Stomach smooth muscle (tissue), 2 donors: ENCODE measurements around the gene LRCOL1.

Experiments
- H3K27ac ChIP-seq: one replicate; pipeline ENCODE4 v1.7.0; 2013; ENCODE audit warnings: mild to moderate bottlenecking, low read length, inconsistent platforms
- H3K27me3 ChIP-seq, 2 donors: one replicate each; pipeline ENCODE4 v1.7.0; 2013; ENCODE audit warnings: low read length in 2 of 2; ENCODE audit not compliant: insufficient read depth in 2 of 2, control insufficient read depth in 1 of 2
- H3K36me3 ChIP-seq, 2 donors: one replicate each; pipeline ENCODE4 v1.7.0; 2013; ENCODE audit warnings: low read length in 2 of 2; ENCODE audit not compliant: control insufficient read depth in 2 of 2, insufficient read depth in 2 of 2
- H3K4me1 ChIP-seq: one replicate; pipeline ENCODE4 v1.7.0; 2013; ENCODE audit warnings: low read length; ENCODE audit not compliant: control insufficient read depth, insufficient read depth
- H3K4me3 ChIP-seq, 2 donors: one replicate each; pipeline ENCODE4 v1.7.0; 2013; ENCODE audit warnings: low read length in 2 of 2
- H3K9ac ChIP-seq, 2 donors: one replicate each; pipeline ENCODE4 v1.7.0; 2013; ENCODE audit warnings: low read length in 2 of 2, mild to moderate bottlenecking in 1 of 2
- H3K9me3 ChIP-seq, 2 donors: one replicate each; pipeline ENCODE4 v1.7.0; 2013; ENCODE audit warnings: low read length in 2 of 2; ENCODE audit not compliant: control insufficient read depth in 2 of 2
- donor health status: healthy.
- donor health status: Pancreatic carcinoma.

Gene LRCOL1

GRCh38 chr12:132623072-132623869 lies 12.9 kb upstream of the LRCOL1 start:
- peaks cover 0 to 9% of the 10 kb centered on the region in 2 donors for H3K36me3 ChIP-seq
- H3K9me3 ChIP-seq, result no peaks in the 10 kb centered on the region
- peaks cover 18% of the 10 kb centered on the region for H3K4me1 ChIP-seq
- H3K27ac ChIP-seq, result no peak overlapping the region
- peaks cover 6 to 14% of the 10 kb centered on the region in 2 donors for H3K27me3 ChIP-seq
- peak overlapping the region; percentile 32 to 44 for H3K4me3 ChIP-seq
- H3K9ac ChIP-seq, result peak overlapping the region; percentile 21 to 32

DNA sequence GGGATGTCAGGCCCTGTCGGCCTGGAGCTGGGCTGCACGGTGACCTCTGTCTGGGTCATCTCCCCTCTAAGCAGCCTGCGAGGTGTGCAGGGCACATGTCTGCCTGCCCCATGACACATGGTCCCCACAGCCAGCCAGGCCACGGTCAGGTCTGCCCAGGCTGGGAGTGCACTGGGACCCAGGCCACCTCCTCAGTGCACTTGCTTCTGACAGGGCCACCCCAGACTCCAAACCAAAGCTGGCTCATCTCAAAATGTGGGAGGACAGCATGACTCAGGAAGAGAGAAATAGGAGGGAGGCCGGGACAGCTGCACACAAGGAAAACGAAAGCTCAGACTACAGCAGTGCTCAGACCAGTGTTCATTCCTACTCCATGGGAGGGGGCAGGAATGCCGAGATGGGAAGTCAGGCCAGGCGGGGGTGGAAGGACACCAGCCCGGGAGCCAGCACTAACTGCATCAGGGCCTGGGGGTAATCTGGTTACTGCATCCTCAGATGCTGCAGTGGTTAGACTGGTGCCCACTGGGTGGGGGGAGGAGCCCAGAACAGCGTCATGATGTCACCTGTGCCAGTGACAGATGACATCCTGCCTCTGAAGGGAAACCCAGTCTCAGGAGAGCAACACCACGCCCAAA lies 12.2 kb upstream of the LRCOL1 start:
- H3K9me3 ChIP-seq, result no peaks in the 10 kb centered on the region
- H3K4me3 ChIP-seq, result peak overlapping the region; percentile 32 to 44
- peaks cover 0 to 9% of the 10 kb centered on the region in 2 donors for H3K36me3 ChIP-seq
- peaks cover 9 to 21% of the 10 kb centered on the region in 2 donors for H3K27me3 ChIP-seq
- H3K4me1 ChIP-seq, result peaks cover 22% of the 10 kb centered on the region
- peak overlapping the region; percentile 21 to 32 for H3K9ac ChIP-seq
- H3K27ac ChIP-seq, result no peak overlapping the region

DNA sequence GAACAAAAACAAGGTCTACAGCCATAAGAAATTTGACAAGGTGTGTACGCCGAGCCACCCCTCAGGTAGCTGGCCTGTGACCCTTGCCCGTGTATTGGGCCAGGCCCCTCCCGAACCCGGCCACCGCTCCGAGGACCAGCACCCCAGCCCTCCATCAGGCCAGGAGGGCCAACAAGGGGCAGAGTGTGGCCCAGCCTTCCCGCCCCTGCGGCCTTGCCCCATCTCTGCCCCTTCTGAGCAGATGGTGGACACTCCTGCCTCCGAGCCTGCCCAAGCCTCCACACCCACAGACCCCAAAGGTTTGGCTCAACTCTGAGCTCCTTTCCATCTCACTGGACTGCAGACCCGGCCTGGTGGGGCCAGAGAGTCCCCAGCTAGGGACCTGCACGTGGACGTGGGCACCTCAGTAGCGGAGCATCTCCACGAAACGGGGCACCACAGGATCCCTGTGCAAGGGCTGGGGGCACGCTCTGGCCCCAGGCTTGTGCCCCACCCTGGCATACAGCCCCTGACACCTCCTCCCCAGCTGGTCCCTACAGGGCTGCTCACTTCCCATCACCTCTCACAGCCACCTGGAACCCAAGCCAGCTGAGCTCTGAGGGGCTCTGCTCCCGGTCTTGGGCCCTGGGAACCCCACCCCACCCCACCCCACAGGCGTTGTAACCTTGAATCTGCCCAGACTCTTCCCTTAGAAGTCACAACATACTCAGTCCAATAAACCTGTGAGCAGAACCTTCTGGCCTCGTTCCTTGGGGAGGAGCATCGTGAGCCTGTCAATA lies 11.5 kb upstream of the LRCOL1 start:
- Histone ChIP-seq H3K4me3 (no peak overlapping the region), H3K36me3 (peaks cover 0 to 9% of the 10 kb centered on the region in 2 donors), H3K27ac (no peak overlapping the region), H3K27me3 (peaks cover 16 to 28% of the 10 kb centered on the region in 2 donors), H3K9me3 (peaks cover 0 to 5% of the 10 kb centered on the region in 2 donors), H3K4me1 (peaks cover 22% of the 10 kb centered on the region), H3K9ac (no peak overlapping the region)

DNA sequence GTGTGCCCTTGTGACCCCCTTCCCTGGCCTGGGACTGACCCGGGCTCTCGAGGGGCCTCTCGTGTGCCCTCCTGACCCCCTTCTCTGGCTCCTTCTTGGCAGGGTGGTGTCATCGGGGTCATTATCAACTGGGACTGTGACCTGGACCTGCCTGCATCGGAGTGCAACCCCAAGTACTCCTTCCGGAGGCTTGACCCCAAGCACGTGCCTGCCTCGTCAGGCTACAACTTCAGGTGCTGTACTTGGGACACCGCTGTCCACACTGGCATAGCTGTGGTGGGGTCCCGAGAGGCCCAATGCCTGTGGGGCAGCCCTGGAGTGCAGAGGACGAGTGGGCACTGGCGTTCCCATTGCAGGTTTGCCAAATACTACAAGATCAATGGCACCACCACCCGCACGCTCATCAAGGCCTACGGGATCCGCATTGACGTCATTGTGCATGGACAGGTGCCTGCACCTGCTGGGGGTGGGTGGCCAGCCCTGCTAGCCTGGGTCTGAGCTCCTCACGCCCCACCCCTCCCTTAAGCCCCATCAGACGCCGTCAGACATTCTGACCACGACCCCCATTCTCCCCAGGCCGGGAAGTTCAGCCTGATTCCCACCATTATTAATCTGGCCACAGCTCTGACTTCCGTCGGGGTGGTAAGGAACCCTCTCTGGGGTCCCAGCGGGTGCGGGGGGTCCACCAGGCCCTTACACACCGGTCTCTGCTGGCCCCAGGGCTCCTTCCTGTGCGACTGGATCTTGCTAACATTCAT lies 10.7 kb upstream of the LRCOL1 start:
- Histone ChIP-seq H3K9ac (no peak overlapping the region), H3K36me3 (peaks cover 0 to 9% of the 10 kb centered on the region in 2 donors), H3K27ac (no peak overlapping the region), H3K9me3 (peaks cover 0 to 11% of the 10 kb centered on the region in 2 donors), H3K4me3 (no peak overlapping the region), H3K27me3 (peaks cover 20 to 36% of the 10 kb centered on the region in 2 donors), H3K4me1 (peaks cover 22% of the 10 kb centered on the region)

DNA sequence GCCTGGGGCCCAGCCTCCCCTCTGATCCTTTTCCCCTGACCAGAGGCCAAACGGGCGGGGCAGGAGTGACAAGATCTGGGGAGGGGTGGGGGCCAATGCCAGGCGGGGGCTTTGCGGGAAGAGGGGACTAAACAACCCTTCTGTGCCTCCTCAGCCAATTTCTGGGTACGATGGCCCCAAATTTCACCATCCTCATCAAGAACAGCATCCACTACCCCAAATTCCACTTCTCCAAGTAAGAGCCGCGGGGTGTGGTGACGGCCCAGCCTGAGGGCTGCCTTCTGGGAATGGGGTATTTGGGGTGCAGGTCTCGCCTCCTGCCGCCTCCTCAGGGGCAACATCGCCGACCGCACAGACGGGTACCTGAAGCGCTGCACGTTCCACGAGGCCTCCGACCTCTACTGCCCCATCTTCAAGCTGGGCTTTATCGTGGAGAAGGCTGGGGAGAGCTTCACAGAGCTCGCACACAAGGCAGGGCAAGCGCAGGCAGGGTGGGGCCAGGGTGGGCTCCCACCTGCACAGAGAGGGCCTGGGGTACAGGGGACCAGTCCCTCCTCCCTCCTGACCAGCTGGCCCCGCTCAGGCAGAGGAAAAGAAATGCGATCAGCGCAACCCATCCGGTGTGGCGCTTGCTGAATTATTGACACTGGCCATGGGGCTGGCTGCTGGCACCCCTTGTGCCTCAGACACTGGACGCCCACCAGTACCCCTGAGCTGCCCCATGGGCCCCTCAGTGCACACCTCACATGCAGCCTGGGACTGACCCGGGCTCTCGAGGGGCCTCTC lies 9.9 kb upstream of the LRCOL1 start:
- no peak overlapping the region for H3K4me3 ChIP-seq
- peaks cover 0 to 4% of the 10 kb centered on the region in 2 donors for H3K36me3 ChIP-seq
- H3K27ac ChIP-seq, result no peak overlapping the region
- peaks cover 0 to 11% of the 10 kb centered on the region in 2 donors for H3K9me3 ChIP-seq
- no peak overlapping the region for H3K9ac ChIP-seq
- peaks cover 22% of the 10 kb centered on the region for H3K4me1 ChIP-seq
- H3K27me3 ChIP-seq, result peaks cover 27 to 44% of the 10 kb centered on the region in 2 donors

DNA sequence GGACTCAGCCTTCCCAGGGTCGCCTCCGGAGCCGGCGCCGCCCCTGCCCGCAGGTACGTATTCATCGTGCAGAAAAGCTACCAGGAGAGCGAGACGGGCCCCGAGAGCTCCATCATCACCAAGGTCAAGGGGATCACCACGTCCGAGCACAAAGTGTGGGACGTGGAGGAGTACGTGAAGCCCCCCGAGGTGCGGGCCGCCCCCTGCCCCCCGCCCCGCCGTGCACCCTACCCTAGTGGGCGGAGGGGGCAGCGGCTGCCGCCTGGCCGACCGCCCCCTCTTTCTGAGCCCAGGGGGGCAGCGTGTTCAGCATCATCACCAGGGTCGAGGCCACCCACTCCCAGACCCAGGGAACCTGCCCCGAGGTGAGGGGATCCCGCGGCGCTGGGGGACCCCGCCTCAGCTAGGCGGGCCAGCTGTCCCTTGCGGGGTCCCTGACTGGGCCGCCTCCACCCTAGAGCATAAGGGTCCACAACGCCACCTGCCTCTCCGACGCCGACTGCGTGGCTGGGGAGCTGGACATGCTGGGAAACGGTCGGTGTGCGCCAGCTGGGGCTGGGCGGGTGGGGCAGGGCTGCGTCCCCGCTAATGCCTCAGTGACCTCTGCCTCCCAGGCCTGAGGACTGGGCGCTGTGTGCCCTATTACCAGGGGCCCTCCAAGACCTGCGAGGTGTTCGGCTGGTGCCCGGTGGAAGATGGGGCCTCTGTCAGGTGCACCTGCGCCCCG lies 9.2 kb upstream of the LRCOL1 start:
- H3K9ac ChIP-seq, result no peak overlapping the region
- peaks cover 33 to 48% of the 10 kb centered on the region in 2 donors for H3K27me3 ChIP-seq
- H3K4me1 ChIP-seq, result peaks cover 29% of the 10 kb centered on the region
- no peak overlapping the region for H3K4me3 ChIP-seq
- no peak overlapping the region for H3K27ac ChIP-seq
- H3K36me3 ChIP-seq, result peaks cover 0 to 2% of the 10 kb centered on the region in 2 donors
- peaks cover 0 to 11% of the 10 kb centered on the region in 2 donors for H3K9me3 ChIP-seq

DNA sequence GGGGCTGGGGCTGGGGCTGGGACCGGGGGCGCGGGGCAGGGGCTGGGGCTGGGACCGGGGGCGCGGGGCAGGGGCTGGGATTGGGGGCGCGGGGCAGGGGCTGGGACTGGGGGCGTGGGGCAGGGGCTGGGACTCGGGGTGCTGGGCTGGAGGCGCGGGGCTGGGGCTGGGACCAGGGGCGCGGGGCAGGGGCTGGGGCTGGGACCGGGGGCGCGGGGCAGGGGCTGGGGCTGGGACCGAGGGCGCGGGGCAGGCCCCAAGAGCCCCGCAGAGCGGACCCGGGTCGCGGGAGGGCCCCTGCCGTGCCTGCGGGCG lies 8.6 kb upstream of the LRCOL1 start:
- H3K27me3 ChIP-seq, result peaks cover 33 to 48% of the 10 kb centered on the region in 2 donors
- H3K27ac ChIP-seq, result no peak overlapping the region
- no peak overlapping the region for H3K4me3 ChIP-seq
- peaks cover 0 to 11% of the 10 kb centered on the region in 2 donors for H3K9me3 ChIP-seq
- no peak overlapping the region for H3K9ac ChIP-seq
- H3K36me3 ChIP-seq, result no peaks in the 10 kb centered on the region
- peaks cover 29% of the 10 kb centered on the region for H3K4me1 ChIP-seq

GRCh38 chr12:132618683-132619043 lies 8.3 kb upstream of the LRCOL1 start, which contains the start of gene P2RX2:
Gene P2RX2, plus strand, starts transcription at chr12:132618776. Its CDS starts 41 bp downstream, at chr12:132618817.
- no peak within 1 kb of the TSS for H3K27ac ChIP-seq
- peaks cover 33 to 48% of the 10 kb centered on the region in 2 donors for H3K27me3 ChIP-seq
- H3K36me3 ChIP-seq, result no peaks in the 10 kb centered on the region
- no peak within 1 kb of the TSS for H3K9ac ChIP-seq
- peaks cover 29% of the 10 kb centered on the region for H3K4me1 ChIP-seq
- H3K4me3 ChIP-seq, result peak within 1 kb of the TSS in 1 of 2 donors; percentile 15
- H3K9me3 ChIP-seq, result peaks cover 0 to 11% of the 10 kb centered on the region in 2 donors
